PC-9 (cell line): ENCODE measurements around the gene RFFL. TPM values are rescaled to one million over a fixed set of nuclear protein-coding genes. Genes with fewer than 3 reads are reported as not detected.
"Not testable (repeated sequence)": the region's sequence is repeated elsewhere in the genome, so short reads cannot be mapped to it uniquely, and the experiment has no call there.

Source experiments
- BruUV-seq: library from RNA; stranded (reverse); fragments of 400-500 nt; replicated peaks from 2 replicates; lab custom pipeline; 2021; lab: Mats Ljungman, UMichigan
- CTCF ChIA-PET: fragments of 300-600 bp; sonication (Branson Sonifier 250); formaldehyde crosslinking; loops from one replicate; lab custom pipeline; 2022; ENCODE audit warnings: antibody characterized with exemption; lab: Charles Lee
- POLR2A ChIA-PET: fragments of 300-600 bp; sonication (Branson Sonifier 250); formaldehyde crosslinking; loops from one replicate; lab custom pipeline; 2022; ENCODE audit warnings: antibody characterized with exemption; ENCODE audit not compliant: unreplicated experiment; lab: Charles Lee
- DNase-seq, 2 experiments: peaks; one replicate each; pipeline versions ENCODE4 v3.0.0 to v3.0.0-alpha.2; 2015 to 2022; ENCODE audit warnings: mixed read lengths in 1 of 2
- H2AFZ ChIP-seq: fragments of 200-600 bp; sonication (generic); 2 replicates; pipeline ENCODE4 v1.8.1; 2017; ENCODE audit warnings: antibody characterized with exemption
- H3F3A ChIP-seq: fragments of 200-600 bp; sonication (generic); 2 replicates; pipeline ENCODE4 v1.8.1; 2017; ENCODE audit warnings: antibody characterized with exemption, mild to moderate bottlenecking, low read depth; ENCODE audit not compliant: insufficient read depth
- H3K27ac ChIP-seq: fragments of 200-600 bp; sonication (generic); 2 replicates; pipeline ENCODE4 v1.6.1; 2016; ENCODE audit warnings: mixed run types
- H3K27me3 ChIP-seq: fragments of 200-600 bp; sonication (generic); 2 replicates; pipeline ENCODE4 v1.6.1; 2016; ENCODE audit warnings: low read depth, mixed run types; ENCODE audit not compliant: insufficient read depth
- H3K36me3 ChIP-seq: fragments of 200-600 bp; sonication (generic); 2 replicates; pipeline ENCODE4 v1.6.1; 2016; ENCODE audit warnings: low read depth, mixed run types
- H3K4me1 ChIP-seq: fragments of 200-600 bp; sonication (generic); replicated peaks from 2 replicates; pipeline ENCODE4 v1.6.1; 2016; ENCODE audit warnings: mixed run types; ENCODE audit not compliant: insufficient read depth
- H3K4me2 ChIP-seq: fragments of 200-600 bp; sonication (generic); 2 replicates; pipeline ENCODE4 v1.6.1; 2017; ENCODE audit warnings: mixed run types
- H3K4me3 ChIP-seq: fragments of 200-600 bp; sonication (generic); 2 replicates; pipeline ENCODE4 v1.6.1; 2016; ENCODE audit warnings: mixed run types
- H3K79me2 ChIP-seq: fragments of 200-600 bp; sonication (generic); 2 replicates; pipeline ENCODE4 v1.6.1; 2017; ENCODE audit warnings: low read depth, mixed run types
- H3K9me2 ChIP-seq: fragments of 200-600 bp; sonication (generic); 2 replicates; pipeline ENCODE4 v1.8.1; 2017; ENCODE audit warnings: mild to moderate bottlenecking; ENCODE audit not compliant: insufficient read depth
- H3K9me3 ChIP-seq: fragments of 200-600 bp; sonication (generic); 2 replicates; pipeline ENCODE4 v1.8.1; 2016; ENCODE audit warnings: low read depth; ENCODE audit not compliant: insufficient read depth
- H4K20me1 ChIP-seq: fragments of 200-600 bp; sonication (generic); 2 replicates; pipeline ENCODE4 v1.8.1; 2017; ENCODE audit not compliant: insufficient read depth
- EZH2 ChIP-seq: fragments of 200-600 bp; sonication (generic); IDR thresholded peaks from 2 replicates; pipeline ENCODE4 v1.8.0; 2017; ENCODE audit warnings: antibody characterized with exemption, low read depth
- intact Hi-C: fragments of 100-400 bp; cut with micrococcal nuclease; formaldehyde crosslinking; loops from one replicate; pipeline ENCODE4 v1.10.0; 2022; ENCODE audit not compliant: unreplicated experiment
- total RNA-seq: library from RNA; stranded (reverse); gene quantifications from 2 replicates; pipeline ENCODE4 v1.2.3, GENCODE V29; 2021
- TF ChIP-seq, protein P1 (sequence below): fragments of 200-600 bp; sonication (generic); conservative IDR thresholded peaks from 2 replicates; pipeline ENCODE4 v1.6.1; 2017; ENCODE audit warnings: mixed run types, antibody characterized with exemption, mild to moderate bottlenecking, moderate library complexity

Gene RFFL
- total RNA-seq, 1 experiment from 2014 or later: 38.1 TPM

DNA sequence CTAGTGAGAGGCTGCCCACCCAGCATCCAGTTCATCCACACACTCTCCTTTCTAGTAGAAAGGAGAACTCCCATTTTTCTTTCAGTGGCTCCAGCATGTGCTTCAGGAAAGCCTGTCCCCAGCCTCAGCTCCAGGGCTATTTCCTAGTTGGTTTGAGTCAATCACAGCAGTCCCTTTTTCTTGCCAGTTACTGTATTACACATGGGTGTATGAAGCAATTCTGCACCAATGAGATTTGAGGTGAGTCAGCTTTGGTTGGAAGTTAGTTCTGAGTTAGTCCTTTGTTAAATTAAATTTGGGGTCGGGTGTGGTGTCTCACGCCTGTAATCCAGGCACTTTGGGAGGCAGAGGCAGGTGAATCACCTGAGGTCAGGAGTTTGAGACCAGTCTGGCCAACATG, 31.4 kb upstream of the RFFL start:
- TF ChIP-seq EZH2: no peak
- TF ChIP-seq, protein P1, sequence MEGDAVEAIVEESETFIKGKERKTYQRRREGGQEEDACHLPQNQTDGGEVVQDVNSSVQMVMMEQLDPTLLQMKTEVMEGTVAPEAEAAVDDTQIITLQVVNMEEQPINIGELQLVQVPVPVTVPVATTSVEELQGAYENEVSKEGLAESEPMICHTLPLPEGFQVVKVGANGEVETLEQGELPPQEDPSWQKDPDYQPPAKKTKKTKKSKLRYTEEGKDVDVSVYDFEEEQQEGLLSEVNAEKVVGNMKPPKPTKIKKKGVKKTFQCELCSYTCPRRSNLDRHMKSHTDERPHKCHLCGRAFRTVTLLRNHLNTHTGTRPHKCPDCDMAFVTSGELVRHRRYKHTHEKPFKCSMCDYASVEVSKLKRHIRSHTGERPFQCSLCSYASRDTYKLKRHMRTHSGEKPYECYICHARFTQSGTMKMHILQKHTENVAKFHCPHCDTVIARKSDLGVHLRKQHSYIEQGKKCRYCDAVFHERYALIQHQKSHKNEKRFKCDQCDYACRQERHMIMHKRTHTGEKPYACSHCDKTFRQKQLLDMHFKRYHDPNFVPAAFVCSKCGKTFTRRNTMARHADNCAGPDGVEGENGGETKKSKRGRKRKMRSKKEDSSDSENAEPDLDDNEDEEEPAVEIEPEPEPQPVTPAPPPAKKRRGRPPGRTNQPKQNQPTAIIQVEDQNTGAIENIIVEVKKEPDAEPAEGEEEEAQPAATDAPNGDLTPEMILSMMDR: no peak
- Histone ChIP-seq H3K36me3 (no peaks in the 10 kb centered on the region), H3K4me2 (no peak overlapping the region), H3K4me3 (no peak overlapping the region), H3K9me3 (no peaks in the 10 kb centered on the region; the same call in 1 of the 2 replicates), H3K79me2 (no peaks in the 10 kb centered on the region), H3F3A (peaks cover 13% of the 10 kb centered on the region), H3K4me1 (peaks cover under 1% of the 10 kb centered on the region; the same call in 1 of the 2 replicates), H3K27me3 (no peaks in the 10 kb centered on the region), H4K20me1 (no peaks in the 10 kb centered on the region), H3K9me2 (no peaks in the 10 kb centered on the region), H3K27ac (peak overlapping the region; percentile 59), H2AFZ (peak overlapping the region; percentile 65; the same call in 1 of the 2 replicates)
- intact Hi-C loops: no loop called here
- CTCF ChIA-PET: no interaction called here
- POLR2A ChIA-PET: interaction anchor here (0.6 kb wide), 1 partner anchor 11 kb away, joined by 5 read pairs; no protein-coding TSS in a partner anchor
- DNase-seq: peak; percentile 19 to 89
- BruUV-seq: no TSS peak

DNA sequence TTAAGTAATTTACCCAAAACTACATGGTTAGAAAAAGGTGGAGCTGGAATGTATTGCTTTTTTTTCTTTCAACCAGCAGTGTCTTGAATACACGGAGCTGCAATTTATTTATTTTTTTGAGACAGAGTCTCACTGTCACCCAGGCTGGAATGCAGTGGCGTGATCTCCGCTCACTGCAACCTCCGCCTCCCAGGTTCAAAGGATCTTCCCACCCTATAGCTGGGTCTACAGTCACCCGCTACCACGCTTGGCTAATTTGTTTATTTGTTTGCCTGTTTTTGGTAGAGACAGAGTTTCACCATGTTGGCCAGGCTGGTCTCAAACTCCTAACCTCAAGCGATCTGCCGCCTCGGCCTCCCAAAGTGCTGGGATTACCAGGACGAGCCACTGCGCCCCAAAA, 27.2 kb upstream of the RFFL start:
- H3K36me3 ChIP-seq, CTCF ChIA-PET, H3K27ac ChIP-seq, BruUV-seq, H3K4me3 ChIP-seq, intact Hi-C loops, H3K4me2 ChIP-seq, DNase-seq, H3K27me3 ChIP-seq, H3K9me2 ChIP-seq, POLR2A ChIA-PET, H2AFZ ChIP-seq, H4K20me1 ChIP-seq, H3K9me3 ChIP-seq: not testable (repeated sequence)
- Histone ChIP-seq H3K79me2 (peaks cover 27% of the 10 kb centered on the region), H3F3A (peaks cover 27% of the 10 kb centered on the region), H3K4me1 (peaks cover 26% of the 10 kb centered on the region)

GRCh38 chr17:35089586-35090296, 26.2 kb upstream of the RFFL start:
- Histone ChIP-seq H3K79me2 (peaks cover 32% of the 10 kb centered on the region), H3F3A (peaks cover 29% of the 10 kb centered on the region), H3K36me3 (no peaks in the 10 kb centered on the region), H3K4me3 (peak overlapping the region; percentile 42; the same call in 1 of the 2 replicates), H3K4me1 (peaks cover 35% of the 10 kb centered on the region), H2AFZ (peak overlapping the region; percentile 91), H3K9me3 (no peaks in the 10 kb centered on the region; the same call in 1 of the 2 replicates), H3K27me3 (no peaks in the 10 kb centered on the region), H3K9me2 (no peaks in the 10 kb centered on the region), H3K27ac (no peak overlapping the region), H3K4me2 (peak overlapping the region; percentile 79), H4K20me1 (no peaks in the 10 kb centered on the region)
- BruUV-seq: TSS peak; percentile 16
- CTCF ChIA-PET: interaction anchor here (0.7 kb wide), 1 partner anchor 11 kb away, joined by 5 read pairs; no protein-coding TSS in a partner anchor
- POLR2A ChIA-PET: interaction anchor here (0.6 to 0.8 kb wide), 2 partner anchors 368 to 505 kb away, joined by 5 to 7 read pairs; no protein-coding TSS in a partner anchor
- TF ChIP-seq, protein P1: peak; percentile 74
- TF ChIP-seq EZH2: no peak
- no peak for DNase-seq
- intact Hi-C loops: loop anchor here (1.0 to 5.0 kb wide), 5 partner anchors 26 to 153 kb away; partner anchors contain the start of genes LIG3, RFFL and SLFN5
